Liver (tissue), 3 donors: ENCODE data around the gene KLHL33.

Source experiments
- JUND ChIP-seq, 2 donors: IDR thresholded peaks; 2 replicates each; pipeline ENCODE4 v1.6.1; 2016; ENCODE audit warnings: antibody characterized with exemption in 2 of 2
- RAD21 ChIP-seq, 2 donors: IDR thresholded peaks; 2 replicates each; pipeline ENCODE4 v1.6.1; 2016; ENCODE audit warnings: antibody characterized with exemption in 2 of 2, mild to moderate bottlenecking in 2 of 2
- SP1 ChIP-seq: IDR thresholded peaks from 2 replicates; pipeline ENCODE4 v1.6.1; 2018; ENCODE audit warnings: antibody characterized with exemption, mild to moderate bottlenecking
- TAF1 ChIP-seq: conservative IDR thresholded peaks from 2 replicates; pipeline ENCODE4 v1.6.1; 2016; ENCODE audit warnings: antibody characterized with exemption, mild to moderate bottlenecking
- TF ChIP-seq, protein P1 (sequence below): fragments of 150-350 bp; IDR thresholded peaks from 2 replicates; pipeline ENCODE4 v1.5.1; 2017; ENCODE audit warnings: improper control_type of control experiment, low read depth, low read length; ENCODE audit not compliant: missing input control
- TF ChIP-seq, protein P2 (sequence below): IDR thresholded peaks from 2 replicates; pipeline ENCODE4 v1.6.1; 2016; ENCODE audit warnings: antibody characterized with exemption, mild to moderate bottlenecking
- donor health status: healthy.
- donor health status: healthy.

DNA sequence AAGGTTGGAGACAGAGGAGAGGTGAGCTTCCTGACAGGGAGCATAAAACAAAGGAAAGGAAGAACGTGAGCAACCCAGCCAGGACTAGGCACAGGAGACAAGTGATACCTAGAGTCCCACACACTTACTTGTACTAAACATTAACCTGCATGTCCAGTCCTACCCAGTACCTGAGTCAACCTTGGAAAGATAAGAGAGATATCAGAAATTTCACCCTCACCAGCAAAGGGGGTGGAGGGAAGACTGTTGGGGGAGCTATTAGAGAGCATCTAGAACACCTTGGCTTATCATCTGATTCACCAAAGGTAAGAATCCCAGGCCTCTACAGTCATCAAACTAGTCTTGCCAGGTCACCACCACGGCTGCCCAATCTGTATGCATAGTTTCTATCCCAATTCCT, 11.1 kb downstream of the KLHL33 start:
- TF ChIP-seq, protein P1, sequence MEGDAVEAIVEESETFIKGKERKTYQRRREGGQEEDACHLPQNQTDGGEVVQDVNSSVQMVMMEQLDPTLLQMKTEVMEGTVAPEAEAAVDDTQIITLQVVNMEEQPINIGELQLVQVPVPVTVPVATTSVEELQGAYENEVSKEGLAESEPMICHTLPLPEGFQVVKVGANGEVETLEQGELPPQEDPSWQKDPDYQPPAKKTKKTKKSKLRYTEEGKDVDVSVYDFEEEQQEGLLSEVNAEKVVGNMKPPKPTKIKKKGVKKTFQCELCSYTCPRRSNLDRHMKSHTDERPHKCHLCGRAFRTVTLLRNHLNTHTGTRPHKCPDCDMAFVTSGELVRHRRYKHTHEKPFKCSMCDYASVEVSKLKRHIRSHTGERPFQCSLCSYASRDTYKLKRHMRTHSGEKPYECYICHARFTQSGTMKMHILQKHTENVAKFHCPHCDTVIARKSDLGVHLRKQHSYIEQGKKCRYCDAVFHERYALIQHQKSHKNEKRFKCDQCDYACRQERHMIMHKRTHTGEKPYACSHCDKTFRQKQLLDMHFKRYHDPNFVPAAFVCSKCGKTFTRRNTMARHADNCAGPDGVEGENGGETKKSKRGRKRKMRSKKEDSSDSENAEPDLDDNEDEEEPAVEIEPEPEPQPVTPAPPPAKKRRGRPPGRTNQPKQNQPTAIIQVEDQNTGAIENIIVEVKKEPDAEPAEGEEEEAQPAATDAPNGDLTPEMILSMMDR: no peak
- TF ChIP-seq RAD21 (IDR thresholded peaks at IDR 0.05) (no peak), TAF1 (no peak), JUND (IDR thresholded peaks at IDR 0.05) (no peak), SP1 (no peak)
- TF ChIP-seq, protein P2, sequence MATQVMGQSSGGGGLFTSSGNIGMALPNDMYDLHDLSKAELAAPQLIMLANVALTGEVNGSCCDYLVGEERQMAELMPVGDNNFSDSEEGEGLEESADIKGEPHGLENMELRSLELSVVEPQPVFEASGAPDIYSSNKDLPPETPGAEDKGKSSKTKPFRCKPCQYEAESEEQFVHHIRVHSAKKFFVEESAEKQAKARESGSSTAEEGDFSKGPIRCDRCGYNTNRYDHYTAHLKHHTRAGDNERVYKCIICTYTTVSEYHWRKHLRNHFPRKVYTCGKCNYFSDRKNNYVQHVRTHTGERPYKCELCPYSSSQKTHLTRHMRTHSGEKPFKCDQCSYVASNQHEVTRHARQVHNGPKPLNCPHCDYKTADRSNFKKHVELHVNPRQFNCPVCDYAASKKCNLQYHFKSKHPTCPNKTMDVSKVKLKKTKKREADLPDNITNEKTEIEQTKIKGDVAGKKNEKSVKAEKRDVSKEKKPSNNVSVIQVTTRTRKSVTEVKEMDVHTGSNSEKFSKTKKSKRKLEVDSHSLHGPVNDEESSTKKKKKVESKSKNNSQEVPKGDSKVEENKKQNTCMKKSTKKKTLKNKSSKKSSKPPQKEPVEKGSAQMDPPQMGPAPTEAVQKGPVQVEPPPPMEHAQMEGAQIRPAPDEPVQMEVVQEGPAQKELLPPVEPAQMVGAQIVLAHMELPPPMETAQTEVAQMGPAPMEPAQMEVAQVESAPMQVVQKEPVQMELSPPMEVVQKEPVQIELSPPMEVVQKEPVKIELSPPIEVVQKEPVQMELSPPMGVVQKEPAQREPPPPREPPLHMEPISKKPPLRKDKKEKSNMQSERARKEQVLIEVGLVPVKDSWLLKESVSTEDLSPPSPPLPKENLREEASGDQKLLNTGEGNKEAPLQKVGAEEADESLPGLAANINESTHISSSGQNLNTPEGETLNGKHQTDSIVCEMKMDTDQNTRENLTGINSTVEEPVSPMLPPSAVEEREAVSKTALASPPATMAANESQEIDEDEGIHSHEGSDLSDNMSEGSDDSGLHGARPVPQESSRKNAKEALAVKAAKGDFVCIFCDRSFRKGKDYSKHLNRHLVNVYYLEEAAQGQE: no peak
